Hematopoietic multipotent progenitor cell treated with erythropoietin and hydrocortisone succinate and interleukin-3 and kit ligand, for 4 days (in vitro differentiated cells): ENCODE results near the gene PSPN.
A peak's percentile ranks its signal among the peaks of the same experiment; 100 is the strongest.
"Not testable (repeated sequence)": the region's sequence is repeated elsewhere in the genome, so short reads cannot be mapped to it uniquely, and the experiment has no call there.

ENCODE experiments used
- DNase-seq: peaks from one replicate; pipeline ENCODE4 v3.0.0-alpha.2; 2015

Gene PSPN

DNA sequence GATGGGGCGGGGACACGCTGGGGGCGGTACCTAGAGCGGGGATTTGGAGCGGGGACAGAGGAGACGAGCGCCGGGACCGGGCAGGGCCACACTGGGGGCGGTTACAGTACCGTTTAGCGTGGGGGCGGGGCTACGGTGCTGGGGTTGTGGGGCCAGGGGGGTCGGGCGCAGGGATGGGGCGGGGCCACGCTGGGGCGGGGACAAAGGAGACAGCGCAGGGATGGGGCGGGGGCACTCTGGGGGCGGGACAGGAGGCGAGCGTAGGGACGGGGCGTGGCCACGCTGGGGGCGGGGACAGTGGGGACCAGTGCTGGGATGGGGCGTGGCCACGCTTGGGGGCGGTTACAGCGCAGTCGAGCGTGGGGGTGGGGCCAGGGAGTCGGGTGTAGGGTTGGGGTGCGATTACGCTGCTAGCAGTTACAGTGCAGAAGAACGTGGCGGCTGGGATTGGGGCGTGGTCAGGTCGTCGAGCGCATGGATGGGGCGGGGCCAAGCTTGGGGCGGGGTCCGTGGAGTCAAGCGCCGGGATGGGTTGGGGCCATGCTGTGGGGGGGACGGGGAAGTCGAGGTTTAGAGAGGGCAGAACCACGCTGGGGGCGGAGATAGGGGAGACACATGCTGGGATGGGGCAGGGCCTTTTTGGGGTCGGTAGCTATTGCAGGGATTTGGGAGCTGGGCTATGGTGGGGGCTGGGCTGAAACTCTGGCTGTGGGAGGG, 2.5 kb downstream of the PSPN start:
- DNase-seq: peak; percentile 99

DNA sequence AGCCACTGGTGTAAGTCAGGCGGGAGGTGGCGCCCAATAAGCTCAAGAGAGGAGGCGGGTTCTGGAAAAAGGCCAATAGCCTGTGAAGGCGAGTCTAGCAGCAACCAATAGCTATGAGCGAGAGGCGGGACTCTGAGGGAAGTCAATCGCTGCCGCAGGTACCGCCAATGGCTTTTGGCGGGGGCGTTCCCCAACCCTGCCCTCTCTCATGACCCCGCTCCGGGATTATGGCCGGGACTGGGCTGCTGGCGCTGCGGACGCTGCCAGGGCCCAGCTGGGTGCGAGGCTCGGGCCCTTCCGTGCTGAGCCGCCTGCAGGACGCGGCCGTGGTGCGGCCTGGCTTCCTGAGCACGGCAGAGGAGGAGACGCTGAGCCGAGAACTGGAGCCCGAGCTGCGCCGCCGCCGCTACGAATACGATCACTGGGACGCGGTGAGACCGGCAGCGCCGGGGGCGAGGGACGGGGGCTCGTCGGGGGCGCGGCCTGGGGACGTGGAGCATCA, 3.1 kb downstream of the PSPN start, which contains the start of gene ALKBH7:
Gene ALKBH7, plus strand, starts transcription at position 201 of the 502 bp plus-strand sequence. Its CDS starts 27 bp downstream, at position 228.
- peak; percentile 100 for DNase-seq

DNA sequence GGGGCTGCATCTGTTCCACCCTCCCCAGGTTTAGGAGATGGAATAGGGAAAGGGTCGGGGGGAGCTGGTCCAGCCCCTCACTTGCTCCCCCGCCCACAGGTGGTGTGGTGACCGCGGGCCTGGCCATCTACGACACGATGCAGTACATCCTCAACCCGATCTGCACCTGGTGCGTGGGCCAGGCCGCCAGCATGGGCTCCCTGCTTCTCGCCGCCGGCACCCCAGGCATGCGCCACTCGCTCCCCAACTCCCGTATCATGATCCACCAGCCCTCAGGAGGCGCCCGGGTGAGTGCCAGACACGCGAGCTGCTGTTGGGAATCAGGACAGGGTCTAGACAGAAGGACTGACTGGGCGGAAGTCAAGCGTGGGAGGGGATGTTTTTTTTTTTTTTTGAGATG, 11.4 kb downstream of the PSPN start:
- no peak for DNase-seq

DNA sequence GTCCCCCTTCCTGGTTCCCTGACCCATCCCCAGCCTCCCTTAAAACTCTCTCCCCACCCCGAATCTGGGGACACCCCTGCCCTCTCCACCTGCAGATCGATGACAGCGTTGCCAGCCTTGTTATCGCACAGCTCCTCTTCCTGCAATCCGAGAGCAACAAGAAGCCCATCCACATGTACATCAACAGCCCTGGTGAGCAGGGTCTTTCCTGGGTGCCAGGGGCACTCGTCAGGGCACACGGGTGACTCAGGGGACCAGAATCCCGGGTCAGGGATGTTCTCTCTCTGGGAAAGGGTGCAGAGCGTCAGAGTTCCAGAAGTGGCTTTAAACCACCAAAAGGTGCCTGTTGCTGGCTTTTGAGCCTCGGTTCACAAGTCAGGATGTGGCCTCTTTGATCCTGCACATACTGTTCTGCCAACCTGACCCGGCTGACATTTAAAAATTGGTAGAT, 13.4 kb downstream of the PSPN start:
- DNase-seq: no peak

DNA sequence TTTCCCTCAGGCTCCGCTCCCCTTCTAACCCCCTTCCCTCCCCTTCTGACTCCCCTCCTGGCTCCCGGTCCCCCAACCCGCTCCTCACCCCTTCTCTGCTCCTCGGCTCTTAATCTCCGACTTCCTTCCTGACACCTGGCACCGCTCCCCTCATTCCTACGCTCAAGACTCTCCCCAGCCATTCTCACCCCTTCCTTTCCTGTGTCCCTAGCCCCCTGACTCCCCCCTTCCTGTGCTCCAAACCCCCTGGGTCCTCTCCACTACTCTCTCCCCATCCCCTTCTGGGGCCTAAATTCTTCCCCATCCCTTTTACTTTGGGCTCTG, 13.7 kb downstream of the PSPN start:
- peak; percentile 30 for DNase-seq

DNA sequence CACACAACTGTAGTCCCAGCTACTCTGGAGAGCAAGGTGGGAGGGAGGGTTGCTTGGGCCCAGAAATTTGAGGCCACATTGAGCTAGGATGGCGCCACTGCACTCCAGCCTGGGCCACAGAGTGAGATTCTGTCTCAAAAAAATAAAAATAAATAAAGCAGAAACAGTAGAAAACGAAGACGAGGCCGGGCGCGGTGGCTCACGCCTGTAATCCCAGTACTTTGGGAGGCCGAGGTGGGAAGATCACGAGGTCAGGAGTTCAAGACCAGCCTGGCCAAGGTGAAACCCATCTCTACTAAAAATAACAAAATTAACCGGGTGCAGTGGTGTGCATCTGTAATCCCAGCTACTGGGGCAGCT, 14.9 kb downstream of the PSPN start:
- DNase-seq: not testable (repeated sequence)

DNA sequence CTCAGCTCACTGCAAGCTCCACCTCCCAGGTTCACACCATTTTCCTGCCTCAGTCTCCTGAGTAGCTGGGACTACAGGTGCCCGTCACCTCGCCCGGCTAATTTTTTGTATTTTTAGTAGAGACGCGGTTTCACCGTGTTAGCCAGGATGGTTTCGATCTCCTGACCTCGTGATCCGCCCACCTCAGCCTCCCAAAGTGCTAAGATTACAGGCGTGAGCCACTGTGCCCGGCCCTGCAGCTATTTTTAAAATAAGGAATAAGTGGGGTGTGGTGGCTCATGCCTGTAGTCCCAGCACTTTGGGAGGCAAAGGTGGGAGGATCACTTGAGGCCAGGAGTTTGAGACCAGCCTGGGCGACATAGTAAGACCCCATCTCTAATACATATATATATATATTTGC, 15.3 kb downstream of the PSPN start:
- DNase-seq: not testable (repeated sequence)

DNA sequence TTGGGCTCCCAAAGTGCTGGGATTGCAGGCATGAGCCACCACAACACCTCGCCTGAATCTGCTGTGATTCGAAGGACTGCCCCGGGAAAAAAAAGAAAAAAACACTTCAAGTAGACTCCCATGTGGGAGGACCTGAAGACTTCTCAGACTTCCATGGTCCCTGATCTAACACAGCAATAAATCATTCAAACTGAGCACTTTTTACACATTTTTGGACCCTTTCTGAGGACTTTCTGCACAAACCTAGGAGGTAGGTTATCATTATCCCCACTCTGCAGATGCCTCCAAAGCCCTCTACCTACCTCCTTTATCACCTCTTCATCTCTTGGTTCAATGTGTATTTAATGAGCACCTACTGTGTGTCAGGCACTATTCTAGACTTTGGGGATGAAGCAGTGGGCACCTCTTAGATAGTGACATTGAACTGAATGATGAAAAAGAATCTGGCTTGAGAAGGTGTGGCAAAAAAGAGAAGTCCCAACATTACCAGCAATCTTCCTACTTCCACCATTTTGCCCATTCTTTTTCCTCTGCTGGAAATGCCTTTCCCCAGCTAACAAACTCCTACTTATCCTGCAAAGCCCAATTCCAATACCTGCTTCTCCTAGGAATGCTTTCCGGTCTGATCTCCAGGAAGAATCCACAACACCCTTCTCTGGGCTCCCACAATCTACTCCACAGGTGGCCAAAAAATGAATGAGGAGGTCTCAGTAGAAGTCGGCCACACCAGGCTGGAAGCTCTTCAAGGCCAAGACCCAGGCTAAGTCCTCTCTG, 16.0 kb downstream of the PSPN start:
- no peak for DNase-seq

DNA sequence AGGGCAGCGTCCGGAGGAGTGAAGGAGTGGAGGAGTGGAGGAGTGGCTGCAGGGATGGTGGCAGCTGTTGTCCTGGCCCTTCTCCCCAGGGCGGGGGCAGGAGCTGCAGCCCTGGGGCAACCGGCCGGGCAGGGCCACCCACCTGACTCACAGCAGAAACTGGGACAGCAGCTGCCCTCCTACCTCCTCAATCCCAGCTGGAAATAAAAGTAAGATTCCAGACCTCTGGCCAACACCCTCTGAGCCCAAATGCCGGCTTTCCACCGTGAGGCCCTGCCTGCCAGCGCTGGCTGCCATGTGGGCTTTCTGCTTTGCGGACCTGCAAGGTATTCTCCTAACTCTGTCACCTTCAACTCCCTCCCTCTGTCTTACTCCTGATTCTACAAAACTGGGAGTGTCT, 17.7 kb downstream of the PSPN start:
- no peak for DNase-seq

DNA sequence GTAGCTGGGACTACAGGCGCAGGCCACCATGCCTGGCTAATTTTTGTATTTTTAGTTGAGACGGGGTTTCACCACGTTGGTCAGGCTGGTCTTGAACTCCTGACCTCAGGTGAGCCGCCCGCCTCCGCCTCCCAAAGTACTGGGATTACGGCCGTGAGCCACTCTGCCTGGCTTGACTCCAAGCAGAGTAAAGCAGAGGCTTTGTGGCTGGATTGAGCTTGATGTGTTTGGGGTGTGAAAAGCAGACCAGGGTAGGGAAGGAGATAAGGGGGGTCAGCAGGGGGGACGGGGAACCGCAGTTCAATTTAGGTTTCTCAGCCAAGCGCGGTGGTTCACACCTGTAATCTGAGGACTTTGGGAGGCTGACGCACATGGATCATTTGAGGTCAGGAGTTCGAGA, 18.6 kb downstream of the PSPN start:
- no peak for DNase-seq

DNA sequence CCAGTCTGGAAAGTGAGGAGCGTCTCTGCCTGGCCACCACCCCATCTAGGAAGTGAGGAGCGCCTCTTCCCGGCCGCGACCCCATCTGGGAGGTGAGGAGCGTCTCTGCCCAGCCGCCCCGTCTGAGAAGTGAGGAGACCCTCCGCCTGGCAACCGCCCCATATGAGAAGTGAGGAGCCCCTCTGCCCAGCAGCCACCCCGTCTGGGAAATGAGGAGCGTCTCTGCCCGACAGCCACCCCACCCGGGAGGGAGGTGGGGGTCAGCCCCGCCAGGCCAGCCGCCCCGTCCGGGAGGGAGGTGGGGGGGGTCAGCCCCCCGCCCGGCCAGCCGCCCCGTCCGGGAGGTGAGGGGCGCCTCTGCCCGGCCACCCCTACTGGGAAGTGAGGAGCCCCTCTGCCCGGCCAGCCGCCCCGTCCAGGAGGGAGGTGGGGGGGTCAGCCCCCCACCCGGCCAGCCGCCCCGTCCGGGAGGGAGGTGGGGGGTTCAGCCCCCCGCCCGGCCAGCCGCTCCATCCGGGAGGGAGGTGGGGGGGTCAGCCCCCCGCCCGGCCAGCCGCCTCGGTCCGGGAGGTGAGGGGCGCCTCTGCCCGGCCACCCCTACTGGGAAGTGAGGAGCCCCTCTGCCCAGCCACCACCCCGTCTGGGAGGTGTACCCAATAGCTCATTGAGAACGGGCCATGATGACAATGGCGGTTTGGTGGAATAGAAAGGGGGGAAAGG, 20.3 kb downstream of the PSPN start:
- not testable (repeated sequence) for DNase-seq

DNA sequence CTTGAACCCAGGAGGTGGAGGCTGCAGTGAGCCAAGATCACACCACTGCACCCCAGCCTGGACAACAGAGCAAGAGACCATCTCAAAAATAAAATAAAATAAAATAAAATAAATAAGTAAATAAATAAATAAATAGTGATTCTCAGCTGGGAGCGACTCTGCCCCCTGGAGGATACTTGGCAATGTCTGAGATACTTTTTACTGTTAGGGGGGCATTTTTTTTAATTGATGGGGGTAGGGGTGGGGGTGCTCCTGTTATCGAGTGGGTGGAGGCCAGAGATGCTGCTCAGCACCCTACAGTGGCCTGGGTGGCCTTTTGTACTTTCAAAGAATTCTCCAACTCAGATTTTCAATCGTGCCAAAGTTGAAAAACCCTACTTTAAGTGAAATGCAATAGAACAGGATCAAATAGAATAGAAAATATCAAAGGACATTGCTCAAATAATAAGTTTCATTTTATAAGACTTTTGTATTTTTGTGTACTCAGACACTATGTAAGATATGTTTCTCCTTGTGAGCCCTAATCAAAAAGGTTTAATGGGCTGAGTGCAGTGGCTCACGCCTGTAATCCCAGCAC, 21.5 kb downstream of the PSPN start:
- DNase-seq: peak; percentile 40

DNA sequence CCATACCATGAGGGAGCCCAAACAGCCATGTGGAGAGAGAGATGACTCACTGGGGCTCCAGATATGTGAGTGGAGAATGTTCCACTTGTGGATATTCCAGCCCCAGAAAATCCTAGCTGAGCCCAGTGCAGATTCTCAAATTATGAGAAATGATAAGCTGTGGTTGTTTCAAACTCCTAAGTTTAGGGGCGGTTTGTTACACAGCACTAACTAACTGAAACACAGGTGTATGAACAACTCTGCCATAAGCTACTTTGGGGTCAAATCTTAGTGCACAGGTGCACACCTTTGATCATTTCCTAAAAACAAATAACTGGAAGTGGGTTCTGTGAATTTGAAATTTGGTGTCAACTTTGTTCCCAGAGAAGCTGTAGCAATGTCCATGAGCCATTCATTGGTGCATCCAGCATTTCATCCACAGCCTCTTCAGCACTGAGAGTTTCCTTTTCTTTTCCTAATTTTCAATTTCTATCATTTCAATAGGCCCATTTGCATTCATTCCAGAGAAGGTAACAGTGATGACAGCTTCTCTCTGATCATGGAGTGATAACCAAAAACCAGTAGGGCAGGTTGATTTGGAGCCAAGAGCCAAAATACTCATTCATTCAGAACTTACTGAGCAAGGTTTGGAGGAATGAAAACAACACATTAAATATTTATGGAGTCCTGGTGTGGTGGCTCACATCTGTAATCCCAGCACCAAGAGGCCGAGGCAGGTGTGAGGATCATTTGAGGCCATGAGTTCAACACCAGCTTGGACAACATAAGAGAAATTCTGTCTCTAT, 23.2 kb downstream of the PSPN start:
- DNase-seq: no peak

DNA sequence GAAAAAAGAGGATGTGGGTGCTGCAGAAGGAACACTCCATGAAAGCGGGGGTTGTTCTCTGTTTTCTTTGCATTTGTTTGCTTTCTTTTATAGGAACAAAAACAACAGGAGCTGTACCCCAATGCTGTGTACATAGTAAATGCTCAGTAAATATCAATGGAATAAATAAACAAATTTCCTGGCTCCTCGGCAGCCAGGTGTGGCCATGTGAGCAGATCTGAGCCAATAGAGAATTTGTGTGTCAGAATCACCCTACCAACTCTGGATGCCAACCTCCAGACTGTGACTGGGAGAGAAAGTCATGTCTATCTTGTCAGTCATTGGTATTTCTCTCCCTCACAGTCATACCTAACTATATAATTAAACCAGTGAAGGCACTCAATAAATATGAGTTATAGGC, 25.0 kb downstream of the PSPN start:
- no peak for DNase-seq

DNA sequence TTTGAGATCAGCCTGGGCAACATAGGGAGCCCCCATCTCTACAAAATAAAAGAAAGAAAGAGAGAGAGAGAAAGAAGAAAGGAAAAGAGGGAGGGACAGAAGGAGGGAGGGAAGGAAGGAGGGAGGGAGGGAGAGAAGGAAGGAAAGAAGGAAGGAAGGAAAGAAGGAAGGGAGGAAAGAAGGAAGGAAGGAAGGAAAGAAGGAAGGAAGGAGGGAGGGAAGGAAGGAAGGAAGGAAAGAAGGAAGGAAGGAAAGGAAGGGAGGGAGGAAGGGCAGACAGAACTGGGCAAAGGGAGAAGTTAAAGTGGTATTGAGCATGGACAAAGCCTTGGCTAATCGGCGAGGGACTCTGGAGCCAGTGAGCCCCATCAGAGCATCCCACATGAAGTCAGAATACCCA, 26.5 kb downstream of the PSPN start:
- DNase-seq: not testable (repeated sequence)

DNA sequence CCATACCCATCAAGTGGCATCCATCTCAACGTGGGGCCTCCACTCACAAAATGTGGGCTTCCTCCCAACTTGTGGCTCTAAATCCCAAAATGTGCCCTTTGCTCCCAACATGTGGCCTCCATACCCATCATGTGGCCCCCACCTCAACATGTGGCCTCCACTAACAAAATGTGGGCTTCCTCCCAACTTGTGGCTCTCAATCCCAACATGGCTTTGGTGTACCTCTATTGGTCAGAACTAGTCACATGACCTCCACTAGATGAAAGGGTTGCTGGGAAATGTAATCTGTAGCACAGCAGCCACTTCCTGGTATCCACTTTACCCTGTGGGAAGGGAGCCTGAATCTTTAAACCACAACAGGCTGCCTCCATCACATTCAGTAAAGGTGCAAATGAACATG, 32.3 kb downstream of the PSPN start:
- peak; percentile 28 for DNase-seq

DNA sequence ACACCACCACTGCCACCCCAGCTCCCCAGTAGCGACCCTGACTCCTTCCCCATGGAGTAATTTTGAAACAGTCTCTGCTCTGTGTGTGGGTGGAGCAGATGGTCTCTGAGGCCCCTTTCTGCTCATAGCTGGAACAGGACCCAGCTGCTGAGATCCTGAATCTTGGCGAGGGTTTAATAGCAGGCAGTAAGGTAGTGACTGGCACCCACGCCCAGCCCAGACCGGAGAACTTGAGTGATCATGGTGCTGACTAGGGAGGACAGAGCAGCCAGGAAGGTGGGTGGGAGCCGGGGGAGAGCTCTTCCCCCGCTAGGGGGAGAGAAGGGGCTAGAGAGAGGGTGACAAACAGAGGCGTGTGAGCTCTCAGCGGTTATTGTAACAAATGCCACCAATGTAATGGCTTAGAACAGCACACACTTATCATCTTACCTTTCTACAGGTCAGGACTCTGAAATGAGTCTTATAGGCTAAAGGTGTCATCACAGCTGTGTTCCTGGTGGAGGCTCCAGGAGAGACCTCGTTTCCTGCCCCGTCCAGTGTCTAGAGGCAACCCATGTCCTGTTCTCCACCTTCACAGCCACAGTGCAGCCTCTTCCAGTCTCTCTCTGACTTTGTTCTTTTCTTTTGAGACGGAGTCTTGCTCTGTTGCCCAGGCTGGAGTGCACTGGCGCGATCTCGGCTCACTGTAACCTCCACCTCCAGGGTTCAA, 35.1 kb downstream of the PSPN start:
- no peak for DNase-seq

DNA sequence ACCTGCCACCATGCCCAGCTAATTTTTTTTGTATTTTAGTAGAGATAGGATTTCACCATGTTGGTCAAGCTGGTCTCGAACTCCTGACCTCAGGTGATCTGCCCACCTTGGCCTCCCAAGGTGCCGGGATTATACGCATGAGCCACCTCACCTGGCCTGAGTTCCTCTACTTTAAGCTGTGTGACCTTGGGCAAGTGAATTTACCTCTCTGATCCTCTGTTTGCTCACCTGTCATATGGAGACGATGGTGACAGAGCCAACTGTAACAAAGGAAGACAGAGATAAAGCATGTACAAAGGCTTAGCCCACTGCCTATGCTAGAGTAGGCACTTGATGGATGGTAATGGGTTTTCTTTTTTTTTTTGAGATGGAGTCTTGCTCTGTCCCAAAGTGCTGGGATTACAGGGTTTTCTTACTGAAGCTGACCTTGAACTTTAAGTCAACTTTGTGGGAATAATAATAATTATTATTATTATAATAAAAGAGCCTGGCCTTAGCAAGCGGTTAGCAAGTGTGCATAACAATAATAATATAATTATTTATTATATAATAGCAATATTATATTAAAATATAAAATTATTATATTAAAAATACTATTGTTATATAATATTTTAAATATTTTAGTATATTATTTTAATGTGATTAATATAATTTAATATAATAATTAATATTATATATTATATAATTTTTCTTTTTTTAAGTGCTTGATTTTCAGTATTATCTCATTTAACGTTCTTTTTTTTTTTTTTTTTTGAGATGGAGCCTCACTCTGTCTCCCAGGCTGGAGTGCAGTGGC, 41.0 kb downstream of the PSPN start:
- DNase-seq: no peak

DNA sequence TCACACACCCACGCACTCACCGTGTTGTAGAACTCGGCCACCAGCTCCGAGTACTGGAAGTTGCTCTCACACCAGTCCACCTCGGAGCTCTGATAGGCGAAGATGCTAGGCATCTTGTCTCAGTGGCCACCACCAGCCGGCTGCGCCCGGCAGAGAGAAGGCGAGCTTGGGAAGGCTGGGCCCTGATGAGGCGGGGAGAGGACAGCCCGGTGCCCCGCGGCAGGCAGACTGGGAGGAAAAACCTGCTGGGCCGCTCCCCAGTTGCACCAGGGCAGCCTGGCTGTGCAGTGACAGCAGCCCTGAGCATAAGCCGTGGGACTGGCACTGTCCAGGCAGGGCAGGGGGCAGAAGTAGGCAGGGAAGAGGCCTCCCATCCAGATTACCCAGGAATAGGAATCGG, 42.3 kb downstream of the PSPN start, which contains the start of gene ACER1:
Gene ACER1, minus strand, starts transcription at position 174 of the 400 bp plus-strand sequence. Its CDS starts 61 bp downstream, at position 113.
- DNase-seq: no peak

DNA sequence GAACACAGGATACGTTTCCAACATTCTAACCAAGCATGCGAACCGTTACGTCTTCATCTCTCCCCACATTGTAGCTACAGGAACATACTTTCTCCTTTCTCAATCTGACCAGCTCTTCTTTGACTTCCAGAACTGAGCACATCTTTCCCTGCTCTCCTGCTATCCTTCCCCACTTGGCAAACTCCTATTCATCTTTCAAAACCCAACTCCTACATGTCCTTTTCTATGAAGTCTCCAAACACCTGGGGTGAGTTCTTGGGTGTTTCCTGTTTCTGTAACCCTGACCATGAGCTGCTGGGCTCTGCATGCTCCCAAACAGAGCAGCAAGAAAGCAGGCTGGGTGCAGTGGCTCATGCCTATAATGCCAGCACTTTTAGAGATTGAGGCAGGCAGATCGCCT, 48.9 kb downstream of the PSPN start:
- DNase-seq: no peak

DNA sequence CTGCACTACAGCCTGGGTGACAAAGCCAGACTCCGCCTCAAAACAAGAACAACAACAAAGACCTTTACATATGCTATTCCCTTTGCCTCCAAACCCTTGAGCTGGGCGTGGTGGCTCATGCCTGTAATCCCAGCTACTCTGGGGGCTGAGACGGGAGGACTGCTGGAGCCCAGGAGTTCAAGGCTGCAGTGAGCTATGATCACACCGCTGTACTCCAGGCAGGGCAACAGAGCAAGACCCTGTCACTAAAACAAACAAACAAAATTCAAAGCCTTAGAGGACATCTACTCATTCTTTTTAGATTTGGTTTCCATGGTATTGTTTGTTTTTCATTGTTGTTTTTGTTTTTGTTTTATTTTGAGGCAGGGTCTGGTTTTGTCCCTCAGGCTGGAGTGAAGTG, 50.1 kb downstream of the PSPN start:
- no peak for DNase-seq
